ENCODE results near the gene STEAP4.

GRCh38 chr7:88291398-88292173 is 15.1 kb downstream of the STEAP4 start:
- no peak for TF ChIP-seq CTCF (IDR thresholded peaks at IDR 0.05)
- no peak for TF ChIP-seq POLR2A (IDR thresholded peaks at IDR 0.05)
